ENCODE data around the gene NR4A2.

Gene NR4A2

DNA sequence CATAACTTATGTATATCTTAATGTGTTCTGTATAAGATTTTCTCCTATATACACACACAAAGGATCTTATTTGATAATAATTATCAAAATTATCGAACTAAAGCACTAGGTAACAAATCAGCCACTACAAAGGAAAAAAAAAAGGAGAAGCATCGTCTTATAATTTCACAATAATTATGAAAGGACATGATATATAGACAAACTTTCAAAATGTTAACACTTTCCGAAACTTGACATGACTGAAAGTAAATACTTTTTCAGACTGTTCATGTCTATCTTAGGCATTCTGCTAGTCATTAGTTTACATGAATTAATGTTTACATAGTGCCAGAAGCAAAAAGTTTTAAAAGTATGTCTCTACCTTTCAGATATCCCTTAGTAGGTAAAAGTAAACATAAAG lies 7.3 kb upstream of the NR4A2 start:
- DNase-seq: no peak

DNA sequence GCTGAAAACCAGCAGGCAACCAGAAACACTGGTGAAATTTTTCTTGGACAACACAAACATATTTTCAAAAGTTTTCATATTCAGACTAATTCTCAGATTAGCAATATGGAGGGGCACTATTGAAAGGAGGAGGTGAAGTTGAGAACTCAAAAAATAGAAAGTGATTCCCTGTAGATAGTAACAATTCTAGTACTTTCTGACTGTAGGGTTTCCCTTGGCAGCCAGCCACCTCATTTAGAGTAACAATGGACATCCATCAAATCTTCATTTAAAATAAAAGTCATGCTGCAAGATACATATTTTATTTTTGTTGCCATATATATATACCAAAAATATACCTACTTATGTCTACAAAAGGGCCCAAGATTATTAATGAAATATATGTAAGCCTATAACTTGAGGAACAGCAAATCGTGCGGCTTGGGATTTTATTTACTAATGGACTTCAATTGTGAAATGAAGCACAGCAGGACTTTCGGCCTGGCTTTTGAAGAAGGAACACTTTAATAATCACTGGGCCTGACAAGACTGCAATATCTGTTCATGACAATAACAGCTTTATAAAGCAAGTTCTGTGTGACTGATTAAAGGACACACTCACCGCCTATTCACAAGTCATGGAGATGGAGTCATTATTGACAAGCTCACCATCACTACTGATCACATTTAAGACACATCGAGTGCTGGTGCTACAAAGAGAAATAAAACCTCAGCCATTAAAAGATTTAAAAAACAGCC lies 6.8 kb upstream of the NR4A2 start:
- DNase-seq: no peak

DNA sequence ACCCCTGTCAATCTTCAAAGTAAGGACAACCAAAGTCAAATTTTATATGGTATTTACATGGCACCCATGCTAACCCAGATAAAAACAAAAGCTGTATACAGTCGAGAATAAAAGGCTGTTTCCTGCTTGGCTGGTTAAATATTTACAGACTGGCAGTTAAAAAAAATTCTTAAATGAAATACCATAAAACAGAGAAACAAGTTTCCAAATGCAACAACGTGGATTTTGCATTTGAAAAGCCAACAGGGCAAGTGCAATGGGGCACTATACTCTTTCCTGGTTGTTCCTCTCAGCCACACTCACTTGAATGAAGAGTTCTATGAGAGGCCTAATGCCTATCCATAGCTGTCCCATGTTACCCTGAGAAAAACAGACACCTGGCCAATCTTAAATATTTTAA lies 6.1 kb upstream of the NR4A2 start:
- DNase-seq: no peak

DNA sequence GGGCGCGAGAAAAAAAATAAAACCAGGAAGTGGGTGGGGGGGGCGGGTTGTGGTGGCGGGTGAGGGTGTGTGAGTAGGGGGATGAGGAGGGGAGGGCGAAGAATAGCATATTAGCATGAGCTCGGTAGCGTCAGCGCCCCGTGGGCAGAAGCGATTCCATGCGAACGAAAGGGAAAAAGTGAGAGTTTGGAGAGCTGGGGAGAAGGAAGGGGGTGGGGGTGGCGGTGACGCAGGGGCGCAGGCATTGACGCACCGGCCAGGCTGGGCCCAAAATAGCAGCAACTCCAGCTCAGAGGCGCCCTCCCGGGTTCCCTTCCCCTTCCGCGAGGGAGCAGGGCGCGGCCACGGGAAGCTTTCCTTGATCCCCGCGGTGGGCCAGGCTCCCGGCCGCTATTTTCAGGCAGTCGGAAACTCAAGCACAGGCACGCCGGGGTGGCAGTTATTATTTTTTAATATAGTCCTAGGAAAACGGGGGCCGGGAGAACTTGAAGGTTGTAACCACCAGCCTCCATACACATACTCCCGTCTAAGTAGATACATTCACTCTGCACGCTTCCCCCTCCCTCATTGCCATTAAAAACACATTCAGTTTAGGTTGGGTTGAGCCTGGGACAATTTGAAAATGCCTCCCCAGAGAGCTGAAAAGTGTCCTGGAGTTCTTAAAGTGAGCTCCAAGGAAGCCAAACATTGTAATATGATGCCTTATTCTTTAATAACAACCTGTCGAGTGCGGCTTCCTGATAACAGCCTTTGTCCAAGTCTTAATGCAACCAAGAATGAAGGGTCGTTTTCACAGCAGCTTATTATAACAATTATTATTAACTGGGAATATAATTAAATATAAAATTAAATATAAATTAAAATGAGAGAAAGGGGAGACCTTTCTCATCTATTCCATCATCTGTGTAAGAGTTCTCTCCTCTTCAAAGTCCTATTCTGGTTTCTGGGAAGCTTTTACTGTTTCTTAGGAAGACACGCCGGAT lies 2.3 kb upstream of the NR4A2 start:
- DNase-seq: peak; percentile 85

DNA sequence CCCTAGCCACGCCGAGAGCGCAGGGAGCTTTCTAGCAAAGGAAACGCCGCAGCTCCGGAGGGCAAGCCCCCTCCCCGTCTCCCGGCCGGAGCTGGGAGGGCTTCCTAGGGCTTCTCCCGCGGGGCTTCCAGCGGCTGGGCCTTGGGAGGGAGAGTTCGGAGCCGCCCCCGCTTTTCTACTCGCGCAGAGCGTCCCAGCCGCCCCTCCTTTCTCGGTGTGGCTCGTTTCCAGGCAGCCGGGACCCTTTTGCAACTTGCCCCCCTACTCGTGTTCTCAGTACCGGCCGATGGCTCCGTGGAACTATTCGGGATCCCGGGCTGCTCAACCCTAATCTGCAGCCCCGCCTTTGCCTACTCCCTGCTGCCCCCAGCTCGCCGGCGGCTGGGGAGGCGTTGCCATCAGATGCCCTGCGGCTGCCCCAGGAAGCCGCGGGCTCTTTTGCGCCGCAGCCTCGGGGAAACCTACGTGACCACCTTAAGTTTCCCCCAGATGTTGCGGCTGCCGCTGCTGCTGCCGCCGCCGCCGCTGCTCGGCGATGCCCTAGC lies 1.5 kb upstream of the NR4A2 start:
- peak; percentile 89 for DNase-seq

DNA sequence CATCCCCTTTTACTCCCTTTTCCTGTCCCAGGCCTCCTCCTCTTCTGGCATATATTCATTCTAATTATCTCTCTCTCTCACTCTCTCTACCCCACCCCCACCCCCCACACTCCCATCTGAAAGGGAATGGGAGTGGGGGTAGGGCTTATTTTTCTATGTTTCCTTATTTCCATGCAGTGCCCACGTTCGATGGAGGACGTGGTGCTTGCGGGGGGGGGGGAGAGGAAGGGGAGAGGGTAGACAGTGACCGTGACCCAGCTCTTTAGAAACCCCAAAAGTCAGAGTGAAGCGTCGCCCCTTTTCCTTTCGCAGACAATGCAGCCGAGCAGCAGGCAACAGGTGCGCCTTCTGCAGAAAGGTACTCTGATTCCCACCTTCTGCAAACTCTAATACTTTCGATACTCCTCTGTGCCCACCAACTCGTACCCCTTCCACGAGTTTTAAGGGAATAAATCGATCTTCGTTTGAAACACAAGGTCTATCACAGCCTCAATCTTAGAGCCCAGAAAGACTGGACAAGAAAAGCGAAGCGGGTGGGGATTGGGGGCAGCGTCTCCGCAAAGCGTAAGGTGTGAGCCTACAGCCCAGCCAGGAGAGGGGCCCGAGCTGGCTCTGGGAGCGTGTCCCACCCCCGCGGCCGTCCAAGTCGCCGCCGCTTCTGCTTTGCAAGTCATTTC lies 891 bp upstream of the NR4A2 start:
- no peak for DNase-seq

DNA sequence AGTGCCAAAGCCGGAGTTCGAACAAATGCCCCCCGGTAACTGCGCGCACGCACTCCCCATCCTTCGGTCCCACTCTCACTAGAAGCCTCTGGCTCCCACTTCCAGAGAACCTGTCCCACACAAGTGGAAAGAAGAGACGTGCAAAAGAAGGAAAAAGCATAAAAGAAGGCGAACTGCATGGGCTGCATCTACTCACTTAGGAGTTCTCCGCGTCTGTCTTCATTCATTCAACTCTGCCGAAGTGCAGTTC lies 312 bp downstream of the NR4A2 start:
- no peak for DNase-seq

DNA sequence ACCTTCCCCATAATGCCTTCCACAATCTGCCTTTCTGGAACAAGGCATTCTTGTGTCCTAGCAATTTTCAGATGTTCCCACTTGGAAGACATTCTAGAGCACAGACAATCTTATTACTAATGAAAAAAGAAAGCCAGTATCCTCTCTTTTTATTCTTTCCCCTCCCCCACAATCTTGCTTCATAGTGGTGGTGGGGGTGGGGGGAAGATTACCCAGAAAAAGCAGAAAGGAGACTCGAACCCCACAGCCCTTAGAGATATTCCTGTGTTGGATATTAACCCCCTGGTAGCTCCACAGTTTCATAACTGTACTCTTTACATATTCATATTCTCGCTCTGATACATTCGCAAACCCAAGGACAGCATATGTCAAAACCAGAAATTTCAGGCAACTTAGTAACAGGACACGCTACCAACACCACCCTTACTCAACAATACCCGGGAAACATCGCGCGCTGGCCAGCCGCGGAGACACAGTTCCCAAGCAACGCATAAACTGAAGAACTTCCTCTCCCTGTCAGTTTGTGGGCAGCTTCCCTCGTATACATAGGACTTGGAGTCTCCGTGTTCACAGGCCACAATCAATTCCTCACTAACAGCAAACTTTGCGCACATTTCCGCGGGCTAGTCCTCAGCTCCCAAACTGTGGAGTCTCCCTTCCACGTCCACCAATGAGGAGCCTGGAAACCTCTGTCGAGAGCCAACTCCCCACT lies 793 bp downstream of the NR4A2 start:
- peak; percentile 68 for DNase-seq

DNA sequence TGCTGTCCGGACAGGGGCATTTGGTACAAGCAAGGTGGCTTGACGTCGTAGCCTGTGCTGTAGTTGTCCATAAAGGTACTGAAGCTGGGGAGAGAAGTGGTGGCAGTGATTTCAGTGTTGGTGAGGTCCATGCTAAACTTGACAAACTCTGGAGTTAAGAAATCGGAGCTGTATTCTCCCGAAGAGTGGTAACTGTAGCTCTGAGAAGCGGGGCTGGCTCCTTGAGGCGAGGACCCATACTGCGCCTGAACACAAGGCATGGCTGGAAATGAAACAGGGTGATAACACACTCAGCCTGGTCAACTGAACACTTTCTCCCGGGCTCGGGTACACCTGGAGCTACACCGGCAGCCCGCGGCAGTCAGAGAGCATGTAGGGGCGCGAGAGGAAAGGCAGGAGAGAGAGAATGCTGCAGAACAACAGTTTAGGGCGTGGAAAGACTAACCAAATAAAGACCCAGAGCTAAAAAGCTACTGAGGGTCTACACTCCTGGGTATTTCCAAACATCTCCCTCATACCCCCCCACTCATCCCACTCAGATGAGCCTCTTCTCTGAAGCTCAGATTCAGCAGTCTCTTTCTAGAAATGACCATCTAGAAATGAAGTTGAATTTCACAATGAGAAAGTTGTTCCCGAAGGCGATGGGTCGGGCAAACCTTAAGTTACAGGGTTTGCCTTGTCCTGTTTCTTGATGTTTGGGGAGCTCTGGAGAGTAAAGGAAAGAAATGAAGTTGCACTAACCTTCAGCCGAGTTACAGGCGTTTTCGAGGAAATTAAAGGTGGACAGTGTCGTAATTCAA lies 2.4 kb downstream of the NR4A2 start:
- DNase-seq: no peak

DNA sequence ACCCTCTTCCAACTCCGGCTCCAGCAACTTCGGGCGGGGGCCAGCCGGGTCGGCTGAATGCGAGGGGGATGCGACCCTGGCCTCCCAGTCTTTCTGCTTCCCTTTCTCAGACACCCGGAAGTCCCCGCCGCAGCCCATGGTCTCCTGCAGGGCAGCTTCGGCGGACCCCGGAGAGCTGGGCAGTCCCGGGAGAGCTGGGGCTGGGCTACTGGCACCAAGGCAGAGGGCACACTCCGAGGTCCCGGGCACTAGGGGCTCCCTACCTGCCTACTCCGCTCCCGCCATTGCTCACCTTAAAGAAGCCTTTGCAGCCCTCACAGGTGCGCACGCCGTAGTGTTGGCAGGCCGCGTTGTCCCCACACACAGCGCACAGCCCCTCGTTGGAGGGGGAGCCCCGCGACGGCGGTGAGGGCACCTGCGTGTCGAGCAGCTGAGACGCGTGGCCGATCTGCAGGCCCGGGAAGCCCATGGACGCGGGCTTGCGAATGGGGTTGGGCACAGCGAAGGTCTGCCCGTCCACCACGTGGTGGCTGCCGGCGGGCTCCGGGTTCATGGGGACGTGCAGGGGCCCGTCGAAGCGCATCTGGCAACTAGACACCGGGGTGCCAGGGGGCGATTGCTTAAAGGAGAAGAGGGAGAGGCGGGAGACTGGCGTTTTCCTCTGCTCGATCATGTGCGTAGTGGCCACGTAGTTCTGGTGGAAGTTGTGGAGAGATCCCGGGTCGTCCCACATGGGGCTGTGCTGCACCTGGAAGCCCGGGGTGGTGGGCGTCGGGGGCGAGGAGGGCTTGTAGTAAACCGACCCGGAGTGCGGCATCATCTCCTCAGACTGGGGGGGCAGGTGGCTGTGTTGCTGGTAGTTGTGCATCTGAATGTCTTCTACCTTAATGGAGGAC lies 3.2 kb downstream of the NR4A2 start:
- no peak for DNase-seq

DNA sequence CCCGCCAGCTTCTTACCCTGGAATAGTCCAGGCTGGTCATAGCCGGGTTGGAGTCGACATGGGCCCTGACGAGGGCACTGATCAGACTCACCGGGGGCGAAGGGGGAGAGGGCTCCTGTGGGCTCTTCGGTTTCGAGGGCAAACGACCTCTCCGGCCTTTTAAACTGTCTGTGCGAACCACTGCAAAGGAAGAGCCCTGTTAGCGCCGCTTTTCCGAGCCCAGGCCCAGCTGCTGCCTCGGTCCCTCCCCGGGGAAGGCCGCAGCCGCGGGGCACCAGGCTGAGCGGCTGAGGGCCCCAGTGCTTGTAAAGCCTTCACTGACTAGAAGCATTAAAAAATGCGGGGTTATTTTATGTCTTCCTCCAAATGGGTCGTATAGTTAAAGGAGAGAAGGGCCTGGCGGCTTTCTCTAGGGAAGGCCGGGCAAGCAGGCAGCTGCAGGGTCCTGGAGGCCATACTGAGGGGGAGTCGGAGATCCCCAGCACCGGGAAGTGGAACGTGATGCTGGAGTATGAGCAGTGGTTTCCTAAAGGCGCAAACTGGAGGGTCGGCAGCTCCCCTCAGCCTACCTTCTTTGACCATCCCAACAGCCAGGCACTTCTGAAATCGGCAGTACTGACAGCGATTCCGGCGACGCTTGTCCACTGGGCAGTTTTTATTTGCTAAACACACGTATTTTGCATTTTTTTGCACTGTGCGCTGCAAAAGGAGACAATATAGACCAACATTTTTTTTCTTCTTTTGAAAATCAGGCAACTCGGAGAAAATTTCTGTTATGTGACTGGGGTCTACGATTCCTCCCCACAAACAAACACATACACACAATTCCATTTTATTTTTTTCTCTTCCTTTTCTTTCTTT lies 4.5 kb downstream of the NR4A2 start:
- no peak for DNase-seq

DNA sequence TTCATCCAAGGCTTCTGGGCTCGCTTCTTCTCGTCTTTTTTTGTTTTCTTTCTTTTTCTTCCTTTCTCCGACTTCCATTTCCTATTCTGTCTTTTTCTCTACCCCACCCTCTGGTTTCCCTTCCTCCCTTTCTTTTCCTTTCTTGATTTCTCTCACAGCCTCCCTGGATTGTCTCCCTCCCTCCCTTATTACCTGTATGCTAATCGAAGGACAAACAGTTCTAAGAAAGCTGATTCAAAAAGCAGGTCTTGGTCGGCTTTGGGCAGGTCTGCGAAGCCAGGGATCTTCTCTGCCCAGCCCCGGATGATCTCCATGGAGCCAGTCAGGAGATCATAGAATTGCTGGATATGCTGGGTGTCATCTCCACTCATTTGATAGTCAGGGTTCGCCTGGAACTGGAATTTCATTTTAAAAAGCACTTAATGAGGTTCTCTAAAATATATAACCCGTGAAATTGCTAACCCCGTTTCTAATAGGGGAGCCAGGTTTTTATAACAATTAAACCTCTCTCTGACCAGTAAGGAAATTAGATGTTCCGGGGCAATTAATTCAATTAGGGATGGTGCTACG lies 5.9 kb downstream of the NR4A2 start:
- DNase-seq: no peak

DNA sequence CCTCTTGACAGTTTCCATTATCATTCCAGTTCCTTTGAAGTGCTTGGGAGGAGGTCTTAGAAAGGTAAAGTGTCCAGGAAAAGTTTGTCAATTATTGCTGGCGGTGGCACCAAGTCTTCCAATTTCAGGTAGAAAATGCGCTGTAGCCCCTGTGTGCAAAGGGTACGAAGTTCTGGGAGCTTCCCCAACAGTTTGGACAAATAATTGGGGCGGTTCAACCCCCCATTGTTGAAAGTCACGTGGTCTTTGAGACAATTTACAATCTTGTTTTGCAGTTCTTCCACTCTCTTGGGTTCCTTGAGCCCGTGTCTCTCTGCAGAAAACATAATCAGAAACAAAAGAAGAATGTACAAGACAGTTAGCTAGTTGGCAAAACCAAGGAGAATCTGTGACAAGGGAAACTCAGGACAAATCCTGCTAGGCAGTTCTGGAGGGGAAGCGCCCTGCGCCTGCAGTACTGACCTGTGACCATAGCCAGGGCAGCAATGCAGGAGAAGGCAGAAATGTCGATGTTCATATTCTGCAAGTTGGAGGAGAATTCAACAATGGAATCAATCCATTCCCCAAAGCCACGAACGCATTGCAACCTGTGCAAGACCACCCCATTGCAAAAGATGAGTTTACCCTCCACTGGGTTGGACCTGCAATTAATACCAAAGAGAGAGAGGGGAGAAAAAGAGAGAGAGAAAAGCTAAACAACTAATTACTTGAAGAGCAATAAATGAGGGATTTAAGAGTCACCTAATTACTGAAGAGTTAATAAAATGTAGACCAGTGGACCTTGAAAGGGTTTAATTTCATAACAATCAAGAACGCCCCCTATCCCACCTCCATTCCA lies 6.6 kb downstream of the NR4A2 start:
- no peak for DNase-seq

DNA sequence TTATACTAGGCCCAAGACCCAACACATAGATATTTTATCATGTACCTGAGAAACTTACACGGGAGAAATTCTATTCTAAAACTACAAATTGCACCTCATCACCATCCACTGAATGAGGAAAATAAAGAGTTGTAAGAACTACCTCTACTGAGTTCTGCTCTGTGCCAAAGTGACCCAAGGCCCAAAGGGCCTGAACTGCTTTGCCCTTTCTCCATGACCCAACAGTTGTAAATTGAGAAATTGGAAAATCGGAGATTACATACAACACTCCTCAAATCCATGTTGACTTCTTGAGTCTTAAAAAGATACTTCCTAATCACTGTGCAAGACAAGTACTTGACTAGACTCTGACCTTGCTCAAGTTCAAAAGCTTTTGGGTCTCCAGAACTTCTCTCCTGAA lies 8.8 kb downstream of the NR4A2 start:
- DNase-seq: no peak

DNA sequence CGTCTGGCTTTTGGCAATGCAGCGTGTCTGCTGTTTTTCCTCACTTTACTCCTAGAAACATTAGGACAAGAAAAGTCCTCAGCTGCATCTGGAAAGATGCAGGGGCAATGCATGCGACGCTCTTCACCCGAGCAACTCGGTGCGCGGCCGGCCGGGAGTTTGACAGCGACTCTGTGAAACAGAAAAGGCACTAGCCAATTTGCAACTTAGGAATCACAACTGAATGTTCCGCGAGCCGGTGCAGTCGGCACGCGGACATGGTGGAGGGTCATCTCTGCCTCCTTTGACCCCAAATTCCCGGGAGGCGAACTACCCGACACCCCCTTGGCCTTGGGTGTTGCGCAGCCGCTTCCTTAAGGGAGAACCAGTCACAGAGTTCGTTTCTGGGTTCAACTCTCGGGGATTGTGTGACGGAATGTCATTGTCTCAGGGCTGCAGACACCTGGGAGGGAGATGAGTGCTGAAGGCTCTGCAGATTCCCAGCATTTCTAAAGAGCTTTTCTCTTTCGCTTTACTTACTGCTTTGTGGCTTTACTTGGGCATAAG lies 9.8 kb downstream of the NR4A2 start:
- DNase-seq: no peak

DNA sequence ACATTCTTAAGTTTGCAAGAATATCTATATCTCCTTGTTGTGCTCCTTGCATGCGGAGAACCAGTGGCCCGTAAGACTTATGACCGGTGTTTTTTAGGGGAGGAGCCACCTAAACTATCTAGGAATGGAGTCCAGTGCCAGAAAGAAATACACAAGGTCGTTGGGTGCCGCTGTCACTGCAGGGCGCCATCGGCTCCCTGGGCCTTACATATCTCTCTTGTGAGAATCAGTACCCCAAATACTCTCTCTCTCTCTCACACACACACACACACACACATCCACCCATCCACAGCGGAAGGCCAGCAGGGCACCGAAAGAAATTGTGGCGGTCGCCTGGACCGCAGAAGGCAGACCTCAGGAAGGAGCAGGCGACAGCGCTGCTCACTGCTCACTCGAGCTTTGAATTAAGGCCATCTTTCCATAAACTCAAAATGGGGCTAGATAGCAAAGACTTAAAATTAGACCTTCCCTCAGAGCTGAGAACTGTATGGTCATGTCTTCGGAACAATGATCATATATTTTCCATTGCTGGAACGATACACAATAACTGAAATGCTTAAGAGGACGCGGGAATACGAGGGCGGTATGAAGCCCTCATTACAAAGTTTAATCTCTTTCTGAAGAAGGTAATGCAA lies 10.4 kb downstream of the NR4A2 start:
- DNase-seq: peak; percentile 49

DNA sequence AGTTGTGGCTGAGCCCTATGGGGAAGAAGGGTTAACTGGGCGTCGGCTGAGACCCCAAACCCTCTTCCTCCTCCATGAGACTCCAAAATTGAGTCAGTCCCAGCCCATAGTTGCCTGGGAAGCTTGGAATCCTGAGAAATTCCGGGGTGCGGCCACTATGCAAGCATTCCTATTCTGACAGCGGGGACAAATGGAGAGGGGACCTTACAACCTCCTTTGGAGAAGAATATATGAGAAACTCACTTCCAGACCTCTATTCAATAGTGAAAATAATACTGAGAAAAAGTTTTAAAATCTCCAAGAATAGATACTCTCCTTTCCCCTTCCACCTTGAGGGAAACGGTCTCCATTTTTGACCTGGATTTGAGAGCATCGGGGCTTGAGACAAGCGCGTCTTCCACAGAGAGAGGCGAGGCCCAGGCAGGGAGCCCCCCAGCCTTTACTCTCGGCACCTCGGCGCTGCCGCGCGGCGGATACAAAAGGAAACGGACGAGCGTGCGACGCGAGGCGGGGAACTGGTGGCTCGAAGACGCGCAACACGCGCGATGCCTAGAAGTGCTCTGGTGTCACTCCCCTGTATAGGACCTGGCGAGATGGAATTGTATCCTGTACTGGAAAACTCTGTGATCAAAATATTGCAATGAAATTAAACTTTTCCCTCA lies 11.1 kb downstream of the NR4A2 start:
- DNase-seq: no peak

Data from islet precursor cell (in vitro differentiated cells).